Ovary (tissue), 10 donors: ENCODE measurements around the gene SLIT1. TPM values are rescaled to one million over a fixed set of nuclear protein-coding genes. Genes with fewer than 3 reads are reported as not detected.

ENCODE experiments used
- DNase-seq, 5 donors: peaks; one replicate each; pipeline ENCODE4 v3.0.0-alpha.2; 2019 to 2020
- H3K27ac ChIP-seq, 2 donors: fragments of 200-600 bp; one replicate each; pipeline versions ENCODE4 v1.5.1 to v1.8.0; 2019 to 2022
- H3K27me3 ChIP-seq: fragments of 200-600 bp; one replicate; pipeline ENCODE4 v1.8.0; 2022
- H3K36me3 ChIP-seq: fragments of 200-600 bp; sonication (generic); one replicate; pipeline ENCODE4 v1.5.1; 2019
- H3K4me1 ChIP-seq: one replicate; pipeline ENCODE4 v1.8.1; 2013; ENCODE audit warnings: mild to moderate bottlenecking, moderate library complexity; ENCODE audit not compliant: insufficient read depth
- H3K4me3 ChIP-seq: fragments of 200-600 bp; sonication (generic); one replicate; pipeline ENCODE4 v1.5.1; 2017
- H3K9me3 ChIP-seq, 2 donors: fragments of 200-600 bp in 1 of 2; sonication (generic) in 1 of 2; one replicate each; pipeline versions ENCODE4 v1.5.1 to v1.8.1; 2013 to 2019; ENCODE audit warnings: mild to moderate bottlenecking in 1 of 2, moderate library complexity in 1 of 2
- EP300 ChIP-seq: sonication (generic); formaldehyde crosslinking; IDR thresholded peaks from one replicate; pipeline ENCODE4 v1.6.1; 2017; ENCODE audit warnings: antibody characterized with exemption
- POLR2A ChIP-seq: fragments of 450-650 bp; IDR thresholded peaks from one replicate; pipeline ENCODE4 v1.6.1; 2017; ENCODE audit warnings: antibody characterized with exemption, mild to moderate bottlenecking, moderate library complexity
- WGBS, 3 donors: extraction: QIAGEN DNeasy Blood & Tissue Kit in 1 of 3; methylation state at CpG; one replicate each; pipeline versions ENCODE4 v1.1.5 to v1.1.7; 2013 to 2017; 5-methylcytosine and 5-hydroxymethylcytosine counted together
- intact Hi-C, 4 donors: fragments of 100-400 bp; cut with DNase I; formaldehyde crosslinking; loops; one replicate each; pipeline versions ENCODE4 v1.11.0 to v1.15.1; 2022 to 2023
- long read RNA-seq, 3 donors: library from polyadenylated mRNA in 2 of 3; unstranded in 2 of 3; transcript quantifications; one replicate each; pipeline ENCODE4 v2.0.0 and lab custom pipeline, GENCODE V29; 2021 to 2026
- polyA plus RNA-seq, 2 donors: library from polyadenylated mRNA; stranded (reverse); fragments of 200-250 nt in 1 of 2; fragments of 350-450 nt in 1 of 2; fragmentation: Illumina TruSeq in 1 of 2; extraction: RNeasy Lipid Tissue Mini Kit (QIAGEN cat#74804) in 1 of 2; gene quantifications; one replicate each; pipeline ENCODE4 v1.2.3, GENCODE V29; 2013 to 2014
- total RNA-seq, 7 donors: library from RNA; depleted of rRNA in 2 of 7; stranded (reverse); fragments of >200 nt in 2 of 7; fragmentation: NEBNext Ultra II Directional in 3 of 7; extraction: Animal tissue kit (Norgen Biotek cat#: 25700) in 3 of 7; gene quantifications; one replicate each; pipeline versions ENCODE4 v1.1.0 to v1.2.4, GENCODE V29; 2016 to 2023
- TF ChIP-seq, protein P1 (sequence below), 3 donors: fragments of 450-650 bp in 2 of 3; fragments of 200-600 bp in 1 of 3; IDR thresholded peaks; one replicate each; pipeline versions ENCODE4 v1.5.1 to v1.8.0; 2016 to 2022; ENCODE audit warnings: antibody characterized with exemption in 3 of 3, mild to moderate bottlenecking in 1 of 3
- donor health status: DM: no; HTN: no; CAD: no; lungs with moderate emphysema.
- donor health status: DM: no; HTN: no; CAD: no.
- donor health status: Bipolar disorder and iron deficiency.
- donor health status: DM: yes; HTN: yes; CAD: no.
- donor health status: DM: no; HTN: no; CAD: no.
- donor health status: DM: yes; HTN: yes; CAD: no.

Gene SLIT1
- total RNA-seq (under 1 TPM; under 0.01 to 0.62 (median 0.34) TPM), polyA plus RNA-seq (under 1 TPM; 0.05 to 0.10 TPM)
- long read RNA-seq, donor 1, result 0 reads
- long read RNA-seq, donor 2, result 0 reads
- long read RNA-seq, donor 3, result 0 reads

GRCh38 chr10:97185326-97186058 is at the start of gene SLIT1:
TSS of gene SLIT1 (minus strand) at chr10:97185959. CDS start at chr10:97185674, 285 bp downstream.
- no peak within 1 kb of the TSS for H3K4me3 ChIP-seq
- no peaks in the 10 kb centered on the region for H3K36me3 ChIP-seq
- peaks cover 1% of the 10 kb centered on the region for H3K4me1 ChIP-seq
- H3K9me3 ChIP-seq, result no peaks in the 10 kb centered on the region
- H3K27ac ChIP-seq, result no peak within 1 kb of the TSS
- intact Hi-C loops, result no loop called here
- DNase-seq, result peak in 1 of 5 donors; percentile 28
- no peak for TF ChIP-seq EP300
- TF ChIP-seq, protein P1, sequence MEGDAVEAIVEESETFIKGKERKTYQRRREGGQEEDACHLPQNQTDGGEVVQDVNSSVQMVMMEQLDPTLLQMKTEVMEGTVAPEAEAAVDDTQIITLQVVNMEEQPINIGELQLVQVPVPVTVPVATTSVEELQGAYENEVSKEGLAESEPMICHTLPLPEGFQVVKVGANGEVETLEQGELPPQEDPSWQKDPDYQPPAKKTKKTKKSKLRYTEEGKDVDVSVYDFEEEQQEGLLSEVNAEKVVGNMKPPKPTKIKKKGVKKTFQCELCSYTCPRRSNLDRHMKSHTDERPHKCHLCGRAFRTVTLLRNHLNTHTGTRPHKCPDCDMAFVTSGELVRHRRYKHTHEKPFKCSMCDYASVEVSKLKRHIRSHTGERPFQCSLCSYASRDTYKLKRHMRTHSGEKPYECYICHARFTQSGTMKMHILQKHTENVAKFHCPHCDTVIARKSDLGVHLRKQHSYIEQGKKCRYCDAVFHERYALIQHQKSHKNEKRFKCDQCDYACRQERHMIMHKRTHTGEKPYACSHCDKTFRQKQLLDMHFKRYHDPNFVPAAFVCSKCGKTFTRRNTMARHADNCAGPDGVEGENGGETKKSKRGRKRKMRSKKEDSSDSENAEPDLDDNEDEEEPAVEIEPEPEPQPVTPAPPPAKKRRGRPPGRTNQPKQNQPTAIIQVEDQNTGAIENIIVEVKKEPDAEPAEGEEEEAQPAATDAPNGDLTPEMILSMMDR (IDR thresholded peaks at IDR 0.05), result no peak
- TF ChIP-seq POLR2A, result no peak
- 0 to 1% (median 1%) methylated on average over 48 to 74 of the region's 74 CpGs for WGBS, 3 donors
- H3K27me3 ChIP-seq, result peaks cover 4% of the 10 kb centered on the region

DNA sequence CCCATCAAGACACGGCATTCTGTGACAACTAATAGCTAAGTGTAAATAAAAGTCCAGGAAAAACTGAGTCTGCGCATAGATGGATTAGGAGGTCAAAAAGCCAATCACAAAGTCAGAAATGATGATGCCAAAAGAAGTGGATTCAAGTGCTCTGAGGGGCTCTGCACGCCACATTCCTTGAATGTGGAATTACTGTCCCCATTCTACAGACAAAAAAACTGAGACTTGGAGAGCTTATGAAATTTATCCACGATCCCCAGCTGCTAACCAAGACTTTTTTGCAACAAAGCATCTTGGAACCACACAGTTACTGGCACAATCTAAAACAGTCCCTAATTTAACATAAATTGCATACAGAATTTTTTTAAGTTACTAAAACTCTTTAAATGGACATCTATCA is 49.6 kb upstream of the SLIT1 start:
- H3K4me1 ChIP-seq, result no peaks in the 10 kb centered on the region
- H3K27me3 ChIP-seq, result no peaks in the 10 kb centered on the region
- H3K9me3 ChIP-seq, result no peaks in the 10 kb centered on the region
- 93 to 97% (median 93%) methylated on average over 4 of the region's 4 CpGs for WGBS, 3 donors
- DNase-seq, result no peak
- TF ChIP-seq POLR2A (no peak), EP300 (no peak)
- TF ChIP-seq, protein P1 (IDR thresholded peaks at IDR 0.05), result no peak
- no peak overlapping the region for H3K27ac ChIP-seq
- H3K4me3 ChIP-seq, result no peak overlapping the region
- H3K36me3 ChIP-seq, result no peaks in the 10 kb centered on the region
- intact Hi-C loops, result no loop called here

DNA sequence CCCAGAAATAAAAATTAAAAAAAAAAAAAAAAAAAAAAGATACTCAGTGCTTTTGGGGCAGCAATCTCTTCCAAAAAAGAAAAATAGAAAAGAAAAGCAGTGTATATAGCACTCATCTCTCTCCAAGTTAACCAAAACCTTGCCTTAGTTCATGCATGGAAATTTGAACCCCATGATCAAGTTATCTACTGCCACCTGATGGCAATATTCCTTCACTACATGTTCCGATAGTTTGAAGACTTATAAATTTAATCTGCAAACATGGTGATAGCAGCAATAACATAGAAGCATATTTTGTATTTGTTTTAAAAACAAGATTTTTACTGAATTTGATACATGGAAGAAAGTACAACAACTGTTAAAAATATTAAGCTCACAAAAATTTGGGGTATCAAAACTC is 48.6 kb upstream of the SLIT1 start:
- TF ChIP-seq EP300, result no peak
- TF ChIP-seq, protein P1 (IDR thresholded peaks at IDR 0.05), result peak in 2 of 3 donors; percentile 33
- Histone ChIP-seq H3K4me1 (no peaks in the 10 kb centered on the region), H3K27ac (no peak overlapping the region), H3K9me3 (no peaks in the 10 kb centered on the region), H3K36me3 (no peaks in the 10 kb centered on the region), H3K27me3 (no peaks in the 10 kb centered on the region), H3K4me3 (no peak overlapping the region)
- 29 to 44% (median 32%) methylated on average over 1 of the region's 1 CpG for WGBS, 3 donors
- DNase-seq, result no peak
- intact Hi-C loops, result no loop called here

- Histone ChIP-seq H3K4me3 (no peak overlapping the region), H3K27me3 (no peaks in the 10 kb centered on the region), H3K4me1 (no peaks in the 10 kb centered on the region), H3K36me3 (no peaks in the 10 kb centered on the region), H3K27ac (no peak overlapping the region), H3K9me3 (no peaks in the 10 kb centered on the region)
- no peak for TF ChIP-seq EP300
- TF ChIP-seq POLR2A, result no peak
- TF ChIP-seq, protein P1 (IDR thresholded peaks at IDR 0.05), result no peak
- intact Hi-C loops, result no loop called here
- no peak for DNase-seq
- 97 to 100% (median 98%) methylated on average over 1 of the region's 1 CpG for WGBS, 3 donors
Measured at GRCh38 chr10:97230146-97230545, 44.4 kb upstream of the SLIT1 start.
